G401.6 (cell line): ENCODE data around the gene CATSPER3.

Experiments used
- FAIRE-seq: peaks from 2 replicates; lab custom pipeline; 2012; peaks lifted over from hg19 to GRCh38; lab: Jason Lieb, UNC

The CATSPER3 gene

GRCh38 chr5:135030123-135030955 lies 62.6 kb downstream of the CATSPER3 start:
- FAIRE-seq: no peak

- no peak for FAIRE-seq
These were observed 63.5 kb downstream of the CATSPER3 start for GRCh38 chr5:135030956-135031812.

- peak; percentile 91 for FAIRE-seq
These were observed 64.3 kb downstream of the CATSPER3 start for GRCh38 chr5:135031813-135032694.

GRCh38 chr5:135032695-135032998 lies 64.9 kb downstream of the CATSPER3 start:
- FAIRE-seq: no peak

- FAIRE-seq: no peak
These were observed 65.5 kb downstream of the CATSPER3 start for GRCh38 chr5:135032999-135033861.

- no peak for FAIRE-seq
These were observed 66.2 kb downstream of the CATSPER3 start, which contains the start of gene PITX1 for GRCh38 chr5:135033901-135034235. TSS of gene PITX1 (minus strand) at chr5:135034228. CDS start at chr5:135033881, 347 bp downstream.

- no peak for FAIRE-seq
These were observed 66.7 kb downstream of the CATSPER3 start for GRCh38 chr5:135034236-135034962.

GRCh38 chr5:135034963-135035677 lies 67.4 kb downstream of the CATSPER3 start:
- FAIRE-seq: no peak

GRCh38 chr5:135035678-135036030 lies 67.9 kb downstream of the CATSPER3 start:
- FAIRE-seq: no peak

- FAIRE-seq: no peak
These were observed 68.7 kb downstream of the CATSPER3 start for GRCh38 chr5:135036405-135036804.

GRCh38 chr5:135037519-135038204 lies 70.0 kb downstream of the CATSPER3 start:
- FAIRE-seq: no peak

GRCh38 chr5:135038205-135038812 lies 70.6 kb downstream of the CATSPER3 start:
- no peak for FAIRE-seq

- no peak for FAIRE-seq
These were observed 71.1 kb downstream of the CATSPER3 start for GRCh38 chr5:135038813-135039270.

- no peak for FAIRE-seq
These were observed 71.7 kb downstream of the CATSPER3 start for GRCh38 chr5:135039271-135040033.

- no peak for FAIRE-seq
These were observed 72.3 kb downstream of the CATSPER3 start for GRCh38 chr5:135040034-135040332.

- FAIRE-seq: no peak
These were observed 72.8 kb downstream of the CATSPER3 start for GRCh38 chr5:135040333-135041144.

GRCh38 chr5:135041145-135041587 lies 73.5 kb downstream of the CATSPER3 start:
- FAIRE-seq: no peak
